Mesenchymal stem cell (in vitro differentiated cells and primary cell): ENCODE data around the gene VPS37C.

Experiments
- DNase-seq: peaks from one replicate; pipeline ENCODE4 v3.0.0-alpha.2; 2013
- H2AFZ ChIP-seq: one replicate; pipeline ENCODE4 v1.6.1; 2013; ENCODE audit warnings: low read depth, mild to moderate bottlenecking, control low read depth, inconsistent platforms, low read length, moderate library complexity
- H2AK5ac ChIP-seq: 2 replicates; pipeline ENCODE4 v1.6.1; 2013; ENCODE audit warnings: low read length, moderate library complexity, mild to moderate bottlenecking, inconsistent platforms; ENCODE audit not compliant: severe bottlenecking
- H2BK120ac ChIP-seq: one replicate; pipeline ENCODE4 v1.6.1; 2013; ENCODE audit warnings: low read depth, mild to moderate bottlenecking, inconsistent platforms, low read length, moderate library complexity
- H2BK12ac ChIP-seq, 2 experiments: one replicate each; pipeline ENCODE4 v1.6.1; 2013; ENCODE audit warnings: inconsistent platforms in 2 of 2, low read length in 2 of 2, mild to moderate bottlenecking in 2 of 2, moderate library complexity in 2 of 2, control low read depth in 1 of 2
- H2BK15ac ChIP-seq: one replicate; pipeline ENCODE4 v1.6.1; 2013; ENCODE audit warnings: mild to moderate bottlenecking, low read depth, inconsistent platforms; ENCODE audit not compliant: poor library complexity, severe bottlenecking
- H2BK5ac ChIP-seq: 2 replicates; pipeline ENCODE4 v1.6.1; 2013; ENCODE audit warnings: low read depth, mild to moderate bottlenecking, low read length, control low read depth, inconsistent platforms; ENCODE audit not compliant: poor library complexity, severe bottlenecking
- H3K14ac ChIP-seq, 2 experiments: one replicate each; pipeline ENCODE4 v1.6.1; 2013; ENCODE audit warnings: inconsistent platforms in 2 of 2, low read length in 2 of 2, control low read depth in 1 of 2, mild to moderate bottlenecking in 1 of 2, moderate library complexity in 1 of 2
- H3K18ac ChIP-seq, 2 experiments: one replicate each; pipeline ENCODE4 v1.6.1; 2013; ENCODE audit warnings: inconsistent platforms in 2 of 2, low read length in 2 of 2, control low read depth in 1 of 2, low read depth in 1 of 2, mild to moderate bottlenecking in 1 of 2
- H3K23ac ChIP-seq, 2 experiments: one replicate each; pipeline ENCODE4 v1.6.1; 2013; ENCODE audit warnings: inconsistent platforms in 2 of 2, low read length in 2 of 2, mild to moderate bottlenecking in 2 of 2, moderate library complexity in 2 of 2, control low read depth in 1 of 2
- H3K27ac ChIP-seq: 2 replicates; pipeline ENCODE4 v1.5.1; 2013; ENCODE audit warnings: mild to moderate bottlenecking, moderate library complexity, low read length, control low read depth, inconsistent platforms; ENCODE audit not compliant: poor library complexity, severe bottlenecking
- H3K27me3 ChIP-seq, 2 experiments: 2 replicates each; pipeline versions ENCODE4 v1.6.1 to v1.7.0; 2013; ENCODE audit warnings: low read length in 2 of 2, mild to moderate bottlenecking in 2 of 2, moderate library complexity in 2 of 2, control low read depth in 1 of 2, inconsistent platforms in 1 of 2; ENCODE audit not compliant: control insufficient read depth in 1 of 2, insufficient read depth in 1 of 2
- H3K36me3 ChIP-seq, 2 experiments: 2 replicates each; pipeline versions ENCODE4 v1.6.1 to v1.7.0; 2013; ENCODE audit warnings: low read length in 2 of 2, control low read depth in 1 of 2, inconsistent platforms in 1 of 2, low read depth in 1 of 2, mild to moderate bottlenecking in 1 of 2; ENCODE audit not compliant: insufficient read depth in 2 of 2, control insufficient read depth in 1 of 2
- H3K4ac ChIP-seq, 2 experiments: one replicate each; pipeline ENCODE4 v1.6.1; 2013; ENCODE audit warnings: inconsistent platforms in 2 of 2, low read length in 2 of 2, mild to moderate bottlenecking in 2 of 2, moderate library complexity in 2 of 2, control low read depth in 1 of 2, low read depth in 1 of 2
- H3K4me1 ChIP-seq: 2 replicates; pipeline ENCODE4 v1.6.1; 2013; ENCODE audit warnings: low read depth, low read length, control low read depth; ENCODE audit not compliant: control insufficient read depth, insufficient read depth
- H3K4me2 ChIP-seq: 2 replicates; pipeline ENCODE4 v1.6.1; 2013; ENCODE audit warnings: low read length, mild to moderate bottlenecking, inconsistent platforms; ENCODE audit not compliant: poor library complexity, severe bottlenecking
- H3K4me3 ChIP-seq, 2 experiments: 2 replicates each; pipeline versions ENCODE4 v1.5.1 to v1.7.0; 2013; ENCODE audit warnings: low read length in 2 of 2, mild to moderate bottlenecking in 2 of 2, control low read depth in 1 of 2, low read depth in 1 of 2; ENCODE audit not compliant: insufficient read depth in 1 of 2
- H3K79me1 ChIP-seq: replicated peaks from 2 replicates; pipeline ENCODE4 v1.6.1; 2013; ENCODE audit warnings: mild to moderate bottlenecking, control low read depth, low read length, inconsistent platforms; ENCODE audit not compliant: poor library complexity, severe bottlenecking
- H3K9ac ChIP-seq: 2 replicates; pipeline ENCODE4 v1.7.0; 2013; ENCODE audit warnings: mild to moderate bottlenecking, low read length, moderate library complexity
- H3K9me3 ChIP-seq: 2 replicates; pipeline ENCODE4 v1.7.0; 2013; ENCODE audit warnings: mild to moderate bottlenecking, low read length; ENCODE audit not compliant: control insufficient read depth
- H4K8ac ChIP-seq: one replicate; pipeline ENCODE4 v1.6.1; 2013; ENCODE audit warnings: inconsistent platforms, mild to moderate bottlenecking, low read length, moderate library complexity
- H4K91ac ChIP-seq: one replicate; pipeline ENCODE4 v1.6.1; 2013; ENCODE audit warnings: mild to moderate bottlenecking, low read length, inconsistent platforms
- WGBS: methylation state at CpG from one replicate; pipeline ENCODE4 v1.1.7; 2013; ENCODE audit warnings: mixed read lengths; 5-methylcytosine and 5-hydroxymethylcytosine counted together

Gene VPS37C

GRCh38 chr11:61080986-61081590 lies 80.1 kb downstream of the VPS37C start:
- no peaks in the 10 kb centered on the region for H3K4me1 ChIP-seq
- H3K27ac ChIP-seq = no peak overlapping the region
- no peak overlapping the region for H3K4me2 ChIP-seq
- H2BK15ac ChIP-seq = no peak overlapping the region
- 82% methylated on average over 11 of the region's 11 CpGs for WGBS
- no peak overlapping the region for H3K23ac ChIP-seq
- H4K91ac ChIP-seq = no peak overlapping the region
- H3K9ac ChIP-seq = no peak overlapping the region
- no peaks in the 10 kb centered on the region for H3K9me3 ChIP-seq
- no peak overlapping the region for H2AFZ ChIP-seq
- H3K4me3 ChIP-seq = no peak overlapping the region
- peaks cover 35 to 41% of the 10 kb centered on the region in 2 experiments for H3K27me3 ChIP-seq
- no peak overlapping the region for H3K4ac ChIP-seq
- H2BK120ac ChIP-seq = no peak overlapping the region
- DNase-seq = no peak
- no peaks in the 10 kb centered on the region for H3K36me3 ChIP-seq
- H4K8ac ChIP-seq = no peak overlapping the region
- H2BK12ac ChIP-seq = no peak overlapping the region
- no peaks in the 10 kb centered on the region for H3K79me1 ChIP-seq
- H2BK5ac ChIP-seq = peak overlapping the region; percentile 69
- peak overlapping the region in 1 of 2 experiments; percentile 55 for H3K14ac ChIP-seq
- no peak overlapping the region for H2AK5ac ChIP-seq
- no peak overlapping the region for H3K18ac ChIP-seq

GRCh38 chr11:61080526-61080925 lies 80.7 kb downstream of the VPS37C start:
- no peak overlapping the region for H2BK5ac ChIP-seq
- no peak overlapping the region for H3K23ac ChIP-seq
- H3K18ac ChIP-seq = no peak overlapping the region
- no peak overlapping the region for H4K8ac ChIP-seq
- no peak overlapping the region for H2AFZ ChIP-seq
- no peak overlapping the region for H2BK15ac ChIP-seq
- no peak for DNase-seq
- no peak overlapping the region for H2AK5ac ChIP-seq
- H3K4me1 ChIP-seq = no peaks in the 10 kb centered on the region
- H3K27me3 ChIP-seq = peaks cover 35 to 41% of the 10 kb centered on the region in 2 experiments
- H3K79me1 ChIP-seq = no peaks in the 10 kb centered on the region
- H2BK120ac ChIP-seq = no peak overlapping the region
- no peak overlapping the region for H3K9ac ChIP-seq
- no peak overlapping the region for H2BK12ac ChIP-seq
- H3K14ac ChIP-seq = no peak overlapping the region
- H3K27ac ChIP-seq = no peak overlapping the region
- H3K9me3 ChIP-seq = no peaks in the 10 kb centered on the region
- H3K36me3 ChIP-seq = no peaks in the 10 kb centered on the region
- H4K91ac ChIP-seq = no peak overlapping the region
- H3K4me3 ChIP-seq = no peak overlapping the region
- no peak overlapping the region for H3K4ac ChIP-seq
- no peak overlapping the region for H3K4me2 ChIP-seq
- WGBS = 86% methylated on average over 8 of the region's 8 CpGs
